GM23338 (cell line): ENCODE results near the gene PCDHGA10. TPM values are rescaled to one million over a fixed set of nuclear protein-coding genes. Genes with fewer than 3 reads are reported as not detected.

ENCODE experiments used
- ATAC-seq: fragments of 200-7000 bp; cut with Tn5 transposase; 3 replicates; pipeline ENCODE4 v1.9.1; 2020
- DNase-seq: peaks from one replicate; pipeline ENCODE4 v3.0.0-alpha.2; 2015; ENCODE audit warnings: low spot score
- H2AFZ ChIP-seq: fragments of 200-600 bp; sonication (generic); 2 replicates; pipeline ENCODE4 v1.8.0; 2016; ENCODE audit warnings: antibody characterized with exemption, mild to moderate bottlenecking, moderate library complexity
- H3F3A ChIP-seq: fragments of 200-600 bp; sonication (generic); replicated peaks from 2 replicates; pipeline ENCODE4 v1.8.0; 2017; ENCODE audit warnings: antibody characterized with exemption, mixed run types, low read depth
- H3K27ac ChIP-seq: fragments of 200-600 bp; sonication (generic); 2 replicates; pipeline ENCODE4 v1.6.1; 2016; ENCODE audit warnings: low read depth
- H3K27me3 ChIP-seq: fragments of 200-600 bp; sonication (generic); 2 replicates; pipeline ENCODE4 v1.8.0; 2016; ENCODE audit warnings: mild to moderate bottlenecking, mixed run types, moderate library complexity; ENCODE audit not compliant: insufficient read depth
- H3K36me3 ChIP-seq: fragments of 200-600 bp; sonication (generic); 2 replicates; pipeline ENCODE4 v1.8.0; 2016; ENCODE audit warnings: mild to moderate bottlenecking; ENCODE audit not compliant: insufficient read depth
- H3K4me1 ChIP-seq: fragments of 200-600 bp; sonication (generic); 2 replicates; pipeline ENCODE4 v1.8.0; 2016; ENCODE audit warnings: mild to moderate bottlenecking, moderate library complexity; ENCODE audit not compliant: insufficient read depth
- H3K4me2 ChIP-seq: fragments of 200-600 bp; sonication (generic); 2 replicates; pipeline ENCODE4 v1.7.1; 2017; ENCODE audit warnings: mixed run types
- H3K4me3 ChIP-seq: fragments of 200-600 bp; sonication (generic); 2 replicates; pipeline ENCODE4 v1.6.1; 2016; ENCODE audit warnings: mixed run types
- H3K79me2 ChIP-seq: fragments of 200-600 bp; sonication (generic); replicated peaks from 2 replicates; pipeline ENCODE4 v1.8.0; 2017; ENCODE audit warnings: mild to moderate bottlenecking; ENCODE audit not compliant: insufficient read depth
- H3K9me2 ChIP-seq: fragments of 200-600 bp; sonication (generic); 2 replicates; pipeline ENCODE4 v1.8.0; 2017; ENCODE audit not compliant: insufficient read depth
- H4K20me1 ChIP-seq: fragments of 200-600 bp; sonication (generic); replicated peaks from 2 replicates; pipeline ENCODE4 v1.8.0; 2017; ENCODE audit warnings: mild to moderate bottlenecking; ENCODE audit not compliant: insufficient read depth
- H3K27ac Mint-ChIP-seq: 2 replicates; pipeline ENCODE4 v1.8.0; 2020; ENCODE audit warnings: inconsistent platforms, mild to moderate bottlenecking, moderate library complexity, mixed read lengths
- H3K27me3 Mint-ChIP-seq: 3 replicates; pipeline ENCODE4 v1.8.0; 2022; ENCODE audit warnings: low read depth, mild to moderate bottlenecking, moderate library complexity, mixed read lengths, inconsistent platforms; ENCODE audit not compliant: insufficient read depth, poor library complexity
- H3K36me3 Mint-ChIP-seq: 3 replicates; pipeline ENCODE4 v1.8.0; 2021; ENCODE audit warnings: low read depth, mild to moderate bottlenecking, inconsistent platforms, moderate library complexity, mixed read lengths
- H3K4me1 Mint-ChIP-seq: 3 replicates; pipeline ENCODE4 v1.8.0; 2020; ENCODE audit warnings: mild to moderate bottlenecking, inconsistent platforms, mixed read lengths
- H3K4me3 Mint-ChIP-seq: 3 replicates; pipeline ENCODE4 v1.8.0; 2021; ENCODE audit warnings: moderate library complexity, mild to moderate bottlenecking, inconsistent platforms, mixed read lengths
- H3K9me3 Mint-ChIP-seq: 3 replicates; pipeline ENCODE4 v1.8.0; 2020; ENCODE audit warnings: moderate library complexity, mild to moderate bottlenecking, inconsistent platforms, mixed read lengths
- CREB1 ChIP-seq: fragments of 250-450 bp; sonication (Bioruptor Pico); IDR thresholded peaks from 2 replicates; pipeline ENCODE4 v1.5.0; 2020; ENCODE audit warnings: low read depth, mild to moderate bottlenecking, moderate library complexity
- EZH2 ChIP-seq: fragments of 200-600 bp; sonication (generic); IDR thresholded peaks from one replicate; pipeline ENCODE4 v1.8.0; 2017; ENCODE audit warnings: antibody characterized with exemption, mild to moderate bottlenecking, low read depth; ENCODE audit not compliant: unreplicated experiment
- EZH2phosphoT487 ChIP-seq: fragments of 200-600 bp; sonication (generic); IDR thresholded peaks from one replicate; pipeline ENCODE4 v1.8.1; 2018; ENCODE audit warnings: antibody characterized with exemption; ENCODE audit not compliant: unreplicated experiment
- JUNB ChIP-seq: IDR thresholded peaks from one replicate; pipeline ENCODE4 v1.6.1; 2016; ENCODE audit warnings: antibody characterized with exemption; ENCODE audit not compliant: unreplicated experiment
- NANOG ChIP-seq: IDR thresholded peaks from 2 replicates; pipeline ENCODE4 v1.6.1; 2016; ENCODE audit warnings: antibody characterized with exemption, borderline replicate concordance
- POLR2AphosphoS5 ChIP-seq: IDR thresholded peaks from 2 replicates; pipeline ENCODE4 v1.6.1; 2016; ENCODE audit warnings: antibody characterized with exemption, low read depth
- STAT1 ChIP-seq: IDR thresholded peaks from one replicate; pipeline ENCODE4 v1.6.1; 2016; ENCODE audit warnings: antibody characterized with exemption; ENCODE audit not compliant: unreplicated experiment
- ZNF114 ChIP-seq: fragments of 250-450 bp; sonication (Bioruptor Pico); IDR thresholded peaks from 2 replicates; pipeline ENCODE4 v1.5.0; 2020; ENCODE audit warnings: mild to moderate bottlenecking, moderate library complexity
- ZNF331 ChIP-seq: fragments of 250-450 bp; sonication (Bioruptor Pico); IDR thresholded peaks from 2 replicates; pipeline ENCODE4 v1.5.0; 2020; ENCODE audit warnings: low read depth, mild to moderate bottlenecking, moderate library complexity
- polyA plus RNA-seq: library from polyadenylated mRNA; unstranded; fragments of >200 nt; fragmentation: Nextera tagmentation; extraction: Ambion mirVana; gene quantifications from 2 replicates; pipeline ENCODE4 v1.2.1, GENCODE V29; 2016
- total RNA-seq: library from RNA; depleted of rRNA; stranded (reverse); fragments of >200 nt; shearing (Covaris generic); gene quantifications from 2 replicates; pipeline ENCODE4 v1.2.3, GENCODE V29; 2014
- TF ChIP-seq, protein P1 (sequence below), 2 experiments: fragments of 200-600 bp in 1 of 2; sonication (generic) in 1 of 2; conservative IDR thresholded peaks; 2 replicates each; pipeline versions ENCODE4 v1.5.1 to v1.6.1; 2016 to 2017; ENCODE audit warnings: antibody characterized with exemption in 2 of 2, low read depth in 2 of 2, mild to moderate bottlenecking in 2 of 2, moderate library complexity in 1 of 2
- TF ChIP-seq, protein P2 (sequence below): IDR thresholded peaks from one replicate; pipeline ENCODE4 v1.6.1; 2018; ENCODE audit warnings: antibody characterized with exemption; ENCODE audit not compliant: unreplicated experiment
- TF ChIP-seq, protein P3 (sequence below): fragments of 250-450 bp; sonication (Bioruptor Pico); IDR thresholded peaks from 2 replicates; pipeline ENCODE4 v1.5.0; 2020; ENCODE audit warnings: mild to moderate bottlenecking, moderate library complexity
- TF ChIP-seq, protein P4 (sequence below): IDR thresholded peaks from 2 replicates; pipeline ENCODE4 v1.6.1; 2016; ENCODE audit warnings: antibody characterized with exemption

PCDHGA10 gene
- total and polyA plus RNA-seq, 2 experiments from 2014 or later: 2.1 to 6.5 TPM

DNA sequence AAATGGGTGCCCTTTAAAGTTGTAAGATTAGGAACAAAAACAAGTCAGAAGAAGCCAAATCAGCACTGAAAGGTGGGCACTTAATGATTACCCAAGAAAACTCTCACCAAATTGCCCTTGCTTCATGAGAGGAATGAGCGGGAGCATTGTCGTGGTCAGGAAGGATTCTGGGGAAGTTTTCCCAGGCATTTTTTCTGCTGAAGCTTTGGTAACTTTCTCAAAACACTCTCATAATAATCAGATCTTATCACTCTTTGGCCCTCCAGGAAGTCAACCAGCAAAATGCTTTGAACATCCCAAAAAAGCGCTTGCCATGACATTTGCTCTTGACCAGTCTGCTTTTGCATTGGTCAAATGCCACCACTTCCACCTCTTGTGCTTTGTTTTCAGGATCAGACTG, 52.6 kb downstream of the PCDHGA10 start:
- H3K9me2 ChIP-seq: no peaks in the 10 kb centered on the region

More for the DNA sequence above, 52.6 kb downstream of the PCDHGA10 start:
- H4K20me1 ChIP-seq: no peaks in the 10 kb centered on the region
- ATAC-seq (no peak), DNase-seq (no peak)
- H2AFZ ChIP-seq: no peak overlapping the region
- no peak overlapping the region for H3K27ac ChIP-seq
- no peaks in the 10 kb centered on the region for H3K4me1 Mint-ChIP-seq
- H3K4me1 ChIP-seq: no peaks in the 10 kb centered on the region
- H3K36me3 ChIP-seq: no peaks in the 10 kb centered on the region
- H3K4me3 ChIP-seq: no peak overlapping the region
- H3K27me3 ChIP-seq: no peaks in the 10 kb centered on the region
- H3K27me3 Mint-ChIP-seq: no peaks in the 10 kb centered on the region
- no peaks in the 10 kb centered on the region for H3F3A ChIP-seq
- H3K4me2 ChIP-seq: no peak overlapping the region
- 0 out of 2 replicates have a peak overlapping the region, but pooled peaks have one; percentile 11 for H3K27ac Mint-ChIP-seq
- no peaks in the 10 kb centered on the region; the same call in 1 of the 2 replicates for H3K79me2 ChIP-seq
- peaks cover 3% of the 10 kb centered on the region; the same call in 1 of the 3 replicates for H3K36me3 Mint-ChIP-seq
- no peak overlapping the region for H3K4me3 Mint-ChIP-seq
- TF ChIP-seq, protein P1, sequence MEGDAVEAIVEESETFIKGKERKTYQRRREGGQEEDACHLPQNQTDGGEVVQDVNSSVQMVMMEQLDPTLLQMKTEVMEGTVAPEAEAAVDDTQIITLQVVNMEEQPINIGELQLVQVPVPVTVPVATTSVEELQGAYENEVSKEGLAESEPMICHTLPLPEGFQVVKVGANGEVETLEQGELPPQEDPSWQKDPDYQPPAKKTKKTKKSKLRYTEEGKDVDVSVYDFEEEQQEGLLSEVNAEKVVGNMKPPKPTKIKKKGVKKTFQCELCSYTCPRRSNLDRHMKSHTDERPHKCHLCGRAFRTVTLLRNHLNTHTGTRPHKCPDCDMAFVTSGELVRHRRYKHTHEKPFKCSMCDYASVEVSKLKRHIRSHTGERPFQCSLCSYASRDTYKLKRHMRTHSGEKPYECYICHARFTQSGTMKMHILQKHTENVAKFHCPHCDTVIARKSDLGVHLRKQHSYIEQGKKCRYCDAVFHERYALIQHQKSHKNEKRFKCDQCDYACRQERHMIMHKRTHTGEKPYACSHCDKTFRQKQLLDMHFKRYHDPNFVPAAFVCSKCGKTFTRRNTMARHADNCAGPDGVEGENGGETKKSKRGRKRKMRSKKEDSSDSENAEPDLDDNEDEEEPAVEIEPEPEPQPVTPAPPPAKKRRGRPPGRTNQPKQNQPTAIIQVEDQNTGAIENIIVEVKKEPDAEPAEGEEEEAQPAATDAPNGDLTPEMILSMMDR (conservative IDR thresholded peaks at IDR 0.05; ENCODE audit: low read depth in 2 of 2): no peak
- TF ChIP-seq ZNF331 (CRISPR knock-in tag): no peak
- no peak for TF ChIP-seq NANOG
- TF ChIP-seq, protein P2, sequence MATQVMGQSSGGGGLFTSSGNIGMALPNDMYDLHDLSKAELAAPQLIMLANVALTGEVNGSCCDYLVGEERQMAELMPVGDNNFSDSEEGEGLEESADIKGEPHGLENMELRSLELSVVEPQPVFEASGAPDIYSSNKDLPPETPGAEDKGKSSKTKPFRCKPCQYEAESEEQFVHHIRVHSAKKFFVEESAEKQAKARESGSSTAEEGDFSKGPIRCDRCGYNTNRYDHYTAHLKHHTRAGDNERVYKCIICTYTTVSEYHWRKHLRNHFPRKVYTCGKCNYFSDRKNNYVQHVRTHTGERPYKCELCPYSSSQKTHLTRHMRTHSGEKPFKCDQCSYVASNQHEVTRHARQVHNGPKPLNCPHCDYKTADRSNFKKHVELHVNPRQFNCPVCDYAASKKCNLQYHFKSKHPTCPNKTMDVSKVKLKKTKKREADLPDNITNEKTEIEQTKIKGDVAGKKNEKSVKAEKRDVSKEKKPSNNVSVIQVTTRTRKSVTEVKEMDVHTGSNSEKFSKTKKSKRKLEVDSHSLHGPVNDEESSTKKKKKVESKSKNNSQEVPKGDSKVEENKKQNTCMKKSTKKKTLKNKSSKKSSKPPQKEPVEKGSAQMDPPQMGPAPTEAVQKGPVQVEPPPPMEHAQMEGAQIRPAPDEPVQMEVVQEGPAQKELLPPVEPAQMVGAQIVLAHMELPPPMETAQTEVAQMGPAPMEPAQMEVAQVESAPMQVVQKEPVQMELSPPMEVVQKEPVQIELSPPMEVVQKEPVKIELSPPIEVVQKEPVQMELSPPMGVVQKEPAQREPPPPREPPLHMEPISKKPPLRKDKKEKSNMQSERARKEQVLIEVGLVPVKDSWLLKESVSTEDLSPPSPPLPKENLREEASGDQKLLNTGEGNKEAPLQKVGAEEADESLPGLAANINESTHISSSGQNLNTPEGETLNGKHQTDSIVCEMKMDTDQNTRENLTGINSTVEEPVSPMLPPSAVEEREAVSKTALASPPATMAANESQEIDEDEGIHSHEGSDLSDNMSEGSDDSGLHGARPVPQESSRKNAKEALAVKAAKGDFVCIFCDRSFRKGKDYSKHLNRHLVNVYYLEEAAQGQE: no peak
- no peak for TF ChIP-seq CREB1
- TF ChIP-seq ZNF114 (CRISPR knock-in tag): no peak
- TF ChIP-seq EZH2phosphoT487: no peak
- TF ChIP-seq EZH2: no peak
- TF ChIP-seq JUNB: no peak
- no peak for TF ChIP-seq POLR2AphosphoS5
- TF ChIP-seq, protein P3, sequence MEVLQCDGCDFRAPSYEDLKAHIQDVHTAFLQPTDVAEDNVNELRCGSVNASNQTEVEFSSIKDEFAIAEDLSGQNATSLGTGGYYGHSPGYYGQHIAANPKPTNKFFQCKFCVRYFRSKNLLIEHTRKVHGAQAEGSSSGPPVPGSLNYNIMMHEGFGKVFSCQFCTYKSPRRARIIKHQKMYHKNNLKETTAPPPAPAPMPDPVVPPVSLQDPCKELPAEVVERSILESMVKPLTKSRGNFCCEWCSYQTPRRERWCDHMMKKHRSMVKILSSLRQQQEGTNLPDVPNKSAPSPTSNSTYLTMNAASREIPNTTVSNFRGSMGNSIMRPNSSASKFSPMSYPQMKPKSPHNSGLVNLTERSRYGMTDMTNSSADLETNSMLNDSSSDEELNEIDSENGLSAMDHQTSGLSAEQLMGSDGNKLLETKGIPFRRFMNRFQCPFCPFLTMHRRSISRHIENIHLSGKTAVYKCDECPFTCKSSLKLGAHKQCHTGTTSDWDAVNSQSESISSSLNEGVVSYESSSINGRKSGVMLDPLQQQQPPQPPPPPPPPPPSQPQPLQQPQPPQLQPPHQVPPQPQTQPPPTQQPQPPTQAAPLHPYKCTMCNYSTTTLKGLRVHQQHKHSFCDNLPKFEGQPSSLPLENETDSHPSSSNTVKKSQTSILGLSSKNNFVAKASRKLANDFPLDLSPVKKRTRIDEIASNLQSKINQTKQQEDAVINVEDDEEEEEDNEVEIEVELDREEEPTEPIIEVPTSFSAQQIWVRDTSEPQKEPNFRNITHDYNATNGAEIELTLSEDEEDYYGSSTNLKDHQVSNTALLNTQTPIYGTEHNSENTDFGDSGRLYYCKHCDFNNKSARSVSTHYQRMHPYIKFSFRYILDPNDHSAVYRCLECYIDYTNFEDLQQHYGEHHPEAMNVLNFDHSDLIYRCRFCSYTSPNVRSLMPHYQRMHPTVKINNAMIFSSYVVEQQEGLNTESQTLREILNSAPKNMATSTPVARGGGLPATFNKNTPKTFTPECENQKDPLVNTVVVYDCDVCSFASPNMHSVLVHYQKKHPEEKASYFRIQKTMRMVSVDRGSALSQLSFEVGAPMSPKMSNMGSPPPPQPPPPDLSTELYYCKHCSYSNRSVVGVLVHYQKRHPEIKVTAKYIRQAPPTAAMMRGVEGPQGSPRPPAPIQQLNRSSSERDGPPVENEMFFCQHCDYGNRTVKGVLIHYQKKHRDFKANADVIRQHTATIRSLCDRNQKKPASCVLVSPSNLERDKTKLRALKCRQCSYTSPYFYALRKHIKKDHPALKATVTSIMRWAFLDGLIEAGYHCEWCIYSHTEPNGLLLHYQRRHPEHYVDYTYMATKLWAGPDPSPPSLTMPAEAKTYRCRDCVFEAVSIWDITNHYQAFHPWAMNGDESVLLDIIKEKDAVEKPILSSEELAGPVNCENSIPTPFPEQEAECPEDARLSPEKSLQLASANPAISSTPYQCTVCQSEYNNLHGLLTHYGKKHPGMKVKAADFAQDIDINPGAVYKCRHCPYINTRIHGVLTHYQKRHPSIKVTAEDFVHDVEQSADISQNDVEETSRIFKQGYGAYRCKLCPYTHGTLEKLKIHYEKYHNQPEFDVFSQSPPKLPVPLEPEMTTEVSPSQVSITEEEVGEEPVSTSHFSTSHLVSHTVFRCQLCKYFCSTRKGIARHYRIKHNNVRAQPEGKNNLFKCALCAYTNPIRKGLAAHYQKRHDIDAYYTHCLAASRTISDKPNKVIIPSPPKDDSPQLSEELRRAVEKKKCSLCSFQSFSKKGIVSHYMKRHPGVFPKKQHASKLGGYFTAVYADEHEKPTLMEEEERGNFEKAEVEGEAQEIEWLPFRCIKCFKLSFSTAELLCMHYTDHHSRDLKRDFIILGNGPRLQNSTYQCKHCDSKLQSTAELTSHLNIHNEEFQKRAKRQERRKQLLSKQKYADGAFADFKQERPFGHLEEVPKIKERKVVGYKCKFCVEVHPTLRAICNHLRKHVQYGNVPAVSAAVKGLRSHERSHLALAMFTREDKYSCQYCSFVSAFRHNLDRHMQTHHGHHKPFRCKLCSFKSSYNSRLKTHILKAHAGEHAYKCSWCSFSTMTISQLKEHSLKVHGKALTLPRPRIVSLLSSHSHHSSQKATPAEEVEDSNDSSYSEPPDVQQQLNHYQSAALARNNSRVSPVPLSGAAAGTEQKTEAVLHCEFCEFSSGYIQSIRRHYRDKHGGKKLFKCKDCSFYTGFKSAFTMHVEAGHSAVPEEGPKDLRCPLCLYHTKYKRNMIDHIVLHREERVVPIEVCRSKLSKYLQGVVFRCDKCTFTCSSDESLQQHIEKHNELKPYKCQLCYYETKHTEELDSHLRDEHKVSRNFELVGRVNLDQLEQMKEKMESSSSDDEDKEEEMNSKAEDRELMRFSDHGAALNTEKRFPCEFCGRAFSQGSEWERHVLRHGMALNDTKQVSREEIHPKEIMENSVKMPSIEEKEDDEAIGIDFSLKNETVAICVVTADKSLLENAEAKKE (CRISPR knock-in tag): no peak
- TF ChIP-seq STAT1: no peak
- TF ChIP-seq, protein P4, sequence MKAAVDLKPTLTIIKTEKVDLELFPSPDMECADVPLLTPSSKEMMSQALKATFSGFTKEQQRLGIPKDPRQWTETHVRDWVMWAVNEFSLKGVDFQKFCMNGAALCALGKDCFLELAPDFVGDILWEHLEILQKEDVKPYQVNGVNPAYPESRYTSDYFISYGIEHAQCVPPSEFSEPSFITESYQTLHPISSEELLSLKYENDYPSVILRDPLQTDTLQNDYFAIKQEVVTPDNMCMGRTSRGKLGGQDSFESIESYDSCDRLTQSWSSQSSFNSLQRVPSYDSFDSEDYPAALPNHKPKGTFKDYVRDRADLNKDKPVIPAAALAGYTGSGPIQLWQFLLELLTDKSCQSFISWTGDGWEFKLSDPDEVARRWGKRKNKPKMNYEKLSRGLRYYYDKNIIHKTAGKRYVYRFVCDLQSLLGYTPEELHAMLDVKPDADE: no peak
- H3K9me3 Mint-ChIP-seq: no peaks in the 10 kb centered on the region
